Activated CD4-positive, alpha-beta T cell treated with anti-CD3 and anti-CD28 coated beads, Interleukin-10, Interleukin-2, amounts not matched to agents 100 ng/mL and 50 ng/mL, durations not matched to agents 16 hours and 8 hours (primary cell): ENCODE data around the gene CDH9.
"Not testable (repeated sequence)": the region's sequence is repeated elsewhere in the genome, so short reads cannot be mapped to it uniquely, and the experiment has no call there.

Experiments used
- DNase-seq: peaks from one replicate; pipeline ENCODE4 v3.0.0-alpha.2; 2020

CDH9 gene

DNA sequence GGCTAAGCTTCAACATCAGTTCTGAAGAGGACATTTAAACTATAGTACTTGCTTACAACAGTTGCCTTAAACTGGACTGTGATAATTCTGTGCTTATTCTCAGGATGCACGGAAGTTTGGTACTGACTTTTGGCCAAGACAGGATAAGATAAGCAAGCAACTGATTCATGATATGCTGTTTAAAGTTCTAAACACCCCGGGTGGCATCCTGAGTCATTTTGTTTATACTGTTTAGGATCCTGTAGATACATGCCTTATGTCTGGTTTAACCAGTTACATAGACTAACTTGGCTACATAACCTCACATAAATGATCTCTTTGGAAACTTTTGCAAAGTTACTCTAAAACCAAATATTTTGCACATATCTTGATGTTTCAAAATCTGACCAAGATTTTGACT is 95.9 kb downstream of the CDH9 start:
- no peak for DNase-seq

GRCh38 chr5:26940994-26941393 is 97.4 kb downstream of the CDH9 start:
- no peak for DNase-seq

DNA sequence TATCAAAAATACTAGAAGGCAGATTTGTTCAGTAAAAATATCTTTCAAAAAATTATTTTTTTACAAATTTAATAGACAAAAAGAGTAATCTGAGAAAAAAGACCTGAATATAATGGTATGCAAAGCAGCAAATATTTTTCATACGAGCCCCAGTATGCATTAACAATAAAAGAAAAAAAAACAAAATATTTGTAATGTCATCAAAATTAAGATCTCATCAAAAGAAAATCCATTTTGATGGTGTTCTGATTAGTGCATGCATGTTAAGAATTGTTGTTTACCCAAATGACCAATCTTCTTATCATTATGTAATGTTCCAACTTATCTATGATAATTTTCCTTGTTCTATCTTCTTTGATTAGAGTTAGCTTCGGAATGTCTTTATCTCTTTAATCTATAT is 106.1 kb downstream of the CDH9 start:
- no peak for DNase-seq

GRCh38 chr5:26921439-26921838 is 116.9 kb downstream of the CDH9 start:
- no peak for DNase-seq

DNA sequence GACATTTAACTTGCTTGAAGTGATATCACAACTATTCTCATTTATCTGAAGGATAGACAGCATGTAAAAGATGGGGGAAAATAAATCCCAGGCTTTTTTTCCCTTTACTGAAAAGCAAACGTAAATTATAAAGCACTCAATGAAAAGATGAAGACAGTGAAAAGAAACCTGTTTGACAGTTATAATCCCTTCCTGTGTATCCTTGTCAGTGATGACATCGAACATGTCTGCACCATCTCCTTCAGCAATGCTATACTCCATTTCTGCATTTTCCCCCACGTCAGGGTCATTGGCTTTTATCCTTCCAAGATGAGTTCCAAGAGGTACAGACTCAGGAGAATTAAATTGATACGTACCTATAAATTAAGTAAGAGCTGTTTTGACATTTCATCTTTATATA is 134.9 kb downstream of the CDH9 start:
- DNase-seq: no peak

GRCh38 chr5:26894719-26895263 is 143.6 kb downstream of the CDH9 start:
- no peak for DNase-seq

DNA sequence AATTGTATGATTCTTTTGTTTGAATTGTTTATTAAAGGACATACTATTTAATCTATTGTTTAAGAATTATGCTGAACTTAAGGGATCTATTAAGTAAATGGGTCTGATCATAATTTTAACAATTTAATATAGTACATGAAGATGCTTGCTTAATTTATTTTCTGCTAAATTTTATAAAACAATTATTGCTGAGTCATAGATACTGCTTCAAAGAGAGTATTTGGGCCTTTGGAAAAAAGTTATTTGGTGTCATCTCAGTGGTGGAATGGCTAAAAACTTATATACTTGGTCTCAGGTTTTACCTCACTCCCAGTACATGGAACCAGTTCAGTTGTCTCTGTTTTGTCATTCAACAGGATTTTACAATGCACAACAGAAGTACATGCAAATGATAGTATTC is 145.3 kb downstream of the CDH9 start:
- DNase-seq: no peak

DNA sequence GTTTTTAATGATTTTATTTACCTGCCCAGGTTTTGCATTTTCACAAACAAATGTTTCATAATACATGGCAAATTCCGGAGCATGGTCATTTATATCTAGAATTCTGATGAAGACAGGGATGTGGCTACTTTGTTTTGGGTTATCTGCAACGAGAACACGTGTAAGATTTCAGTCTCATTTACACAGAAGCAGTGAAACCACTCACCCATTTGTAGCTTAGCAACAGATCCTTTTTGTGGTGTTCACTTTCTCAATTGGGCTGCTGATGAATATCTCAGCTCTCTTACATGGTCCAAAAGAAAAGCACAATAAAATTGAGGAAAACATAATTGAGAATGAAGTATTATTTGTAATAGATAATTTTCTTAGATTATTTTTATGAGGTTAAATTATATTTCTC is 148.6 kb downstream of the CDH9 start:
- DNase-seq: no peak

- no peak for DNase-seq
Observed at GRCh38 chr5:26884481-26884880, 153.9 kb downstream of the CDH9 start.

- DNase-seq: no peak
Observed at GRCh38 chr5:26883375-26883774, 155.0 kb downstream of the CDH9 start.

DNA sequence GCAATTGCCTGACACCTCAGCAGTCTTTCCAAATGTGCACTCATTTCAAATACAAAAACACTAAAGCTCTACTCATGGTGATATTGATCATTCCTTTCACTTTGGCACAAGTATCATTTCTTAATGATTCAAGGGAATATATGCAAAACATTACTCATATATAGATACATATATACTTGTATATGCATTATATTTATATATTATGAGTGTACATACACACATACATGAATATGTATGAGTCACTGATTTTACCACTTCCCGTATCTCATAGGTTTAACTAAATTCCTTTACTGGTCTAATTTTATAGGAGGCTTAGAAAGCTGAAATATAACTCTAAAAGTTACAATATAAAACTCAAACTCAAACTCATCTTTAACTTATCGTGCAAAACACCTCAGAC is 156.5 kb downstream of the CDH9 start:
- DNase-seq: no peak

DNA sequence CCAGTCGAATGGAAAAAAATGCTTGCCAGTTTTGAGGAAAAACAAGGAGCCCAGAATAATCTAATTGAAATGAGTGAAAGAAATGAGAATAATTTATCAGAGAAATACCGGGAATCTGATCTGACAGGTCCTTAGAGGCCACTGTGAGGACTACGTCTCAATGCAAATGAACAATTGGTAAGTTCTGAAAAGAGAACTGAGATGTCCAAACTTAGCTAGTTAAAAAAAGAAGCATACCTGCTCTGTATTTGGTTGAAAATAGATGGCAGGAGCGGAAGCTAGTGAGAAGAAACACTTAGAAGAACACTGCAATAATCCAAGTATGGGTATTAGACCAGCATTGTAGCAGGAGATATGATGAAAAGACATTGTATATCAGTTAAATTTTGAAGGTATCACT is 161.2 kb downstream of the CDH9 start:
- DNase-seq: no peak

- DNase-seq: no peak
Observed at GRCh38 chr5:26872337-26872736, 166.0 kb downstream of the CDH9 start.

- no peak for DNase-seq
Observed at GRCh38 chr5:26869781-26870180, 168.6 kb downstream of the CDH9 start.

DNA sequence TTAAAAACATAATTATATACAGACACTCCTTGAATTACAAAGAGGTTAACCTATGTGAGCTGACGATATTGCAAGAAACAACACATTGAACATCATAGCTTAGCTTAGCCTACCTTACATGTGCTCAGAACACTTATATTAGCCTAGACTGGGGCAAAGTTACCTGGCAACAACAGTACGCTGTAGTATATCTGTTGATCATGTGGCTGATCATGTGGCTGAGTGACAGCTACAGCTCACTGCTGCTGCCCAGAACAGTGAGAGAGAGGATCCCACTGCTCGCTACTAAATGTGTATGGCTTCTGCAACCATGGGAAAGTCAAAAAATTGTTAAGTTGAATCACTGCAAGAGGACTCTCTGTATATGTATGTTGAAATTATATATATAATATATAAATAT is 169.9 kb downstream of the CDH9 start:
- DNase-seq: no peak

- DNase-seq: no peak
Observed at GRCh38 chr5:26864061-26864460, 174.3 kb downstream of the CDH9 start.

DNA sequence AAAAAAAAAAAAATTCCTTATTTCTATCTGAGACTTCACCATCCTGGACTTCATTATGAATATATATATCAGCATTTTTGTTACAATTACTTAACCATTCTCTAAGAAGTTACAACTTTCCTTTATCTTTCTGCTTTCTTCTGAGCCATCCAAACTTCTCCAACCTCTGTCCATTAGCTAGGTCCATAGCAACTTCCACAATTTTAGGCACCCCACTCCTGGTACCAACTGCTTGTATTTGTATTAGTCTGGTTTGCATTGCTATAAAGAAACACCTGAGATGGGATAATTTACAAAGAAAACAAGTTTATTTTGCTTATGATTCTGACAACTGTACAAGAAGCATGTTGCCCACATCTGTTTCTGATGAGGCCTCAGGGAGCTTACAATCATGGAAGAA is 182.1 kb downstream of the CDH9 start:
- DNase-seq: no peak

DNA sequence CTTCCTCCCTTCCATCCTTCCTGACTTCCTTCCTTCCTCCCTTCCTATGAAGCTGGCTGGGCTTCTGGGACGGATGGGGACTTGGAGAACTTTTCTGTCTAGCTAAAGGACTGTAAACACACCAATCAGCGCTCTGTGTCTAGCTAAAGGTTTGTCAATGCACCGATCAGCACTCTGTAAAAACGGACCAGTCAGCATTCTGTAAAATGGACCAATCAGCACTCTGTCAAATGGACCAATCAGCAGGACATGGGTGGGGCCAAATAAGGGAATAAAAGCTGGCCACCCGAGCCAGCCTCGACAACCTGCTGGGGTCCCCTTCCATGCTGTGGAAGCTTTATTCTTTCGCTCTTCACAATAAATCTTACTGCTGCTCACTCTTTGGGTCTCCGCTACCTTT is 185.9 kb downstream of the CDH9 start:
- DNase-seq: not testable (repeated sequence)

DNA sequence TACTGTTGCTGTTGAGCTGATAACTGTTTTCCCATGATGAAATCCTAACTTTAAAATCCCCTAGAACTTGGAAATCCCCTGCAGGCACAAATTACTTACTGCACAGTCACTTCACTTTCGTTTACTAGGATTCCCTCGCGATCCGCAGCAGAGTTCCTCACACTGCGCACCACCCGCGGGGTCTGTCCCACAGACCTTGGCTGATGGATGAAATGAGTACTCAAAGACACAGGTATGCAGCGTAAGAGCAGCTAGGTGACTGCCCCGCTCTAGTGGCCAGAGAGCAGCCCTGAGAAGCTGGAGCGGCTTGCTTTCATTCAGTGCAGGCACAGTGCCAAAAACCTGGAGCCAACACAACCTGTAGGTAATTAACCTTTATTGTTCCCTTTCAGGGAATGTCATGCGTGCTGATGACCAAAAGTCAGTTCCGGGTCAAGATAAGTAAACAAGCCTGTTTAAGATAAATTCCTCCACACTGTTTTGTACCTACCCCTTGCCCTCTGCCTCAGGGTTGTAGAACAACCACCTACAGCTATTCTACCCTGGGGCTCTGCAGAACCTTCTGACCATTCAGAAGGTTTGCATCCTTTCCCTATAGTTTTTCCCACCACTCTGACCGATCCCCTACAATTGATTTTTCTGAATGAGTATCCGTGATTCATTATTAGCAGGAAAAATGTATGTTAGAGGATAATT is 191.2 kb downstream of the CDH9 start:
- no peak for DNase-seq

- DNase-seq: no peak
Observed at GRCh38 chr5:26843677-26844076, 194.7 kb downstream of the CDH9 start.

DNA sequence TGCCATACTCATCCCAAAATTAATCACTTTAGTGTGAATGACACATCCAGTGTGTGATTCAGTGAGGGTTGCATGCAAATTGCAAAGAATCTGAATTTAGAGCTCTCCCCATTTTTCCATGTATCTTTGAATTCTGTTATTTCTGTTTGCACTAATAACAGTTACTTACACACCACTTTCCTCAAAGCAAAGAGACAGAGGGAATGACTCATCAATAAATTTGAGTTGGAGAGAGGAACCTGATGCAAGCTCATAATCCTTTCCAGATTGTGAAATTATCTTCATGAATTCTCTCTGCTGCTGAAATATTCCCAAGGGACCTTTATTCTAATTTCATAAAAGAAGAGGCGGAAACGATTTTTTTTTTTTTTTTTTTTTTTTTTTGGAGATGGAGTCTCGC is 204.8 kb downstream of the CDH9 start:
- DNase-seq: no peak
